GM12865 (cell line): Measurements from ENCODE around the gene SLC41A3.

ENCODE experiments used
- DNase-seq: peaks from one replicate; pipeline ENCODE4 v3.0.0; 2010; ENCODE audit warnings: low read depth
- H3K4me3 ChIP-seq: 2 replicates; pipeline ENCODE4 v1.5.1; 2011; ENCODE audit warnings: mild to moderate bottlenecking, low read depth, low read length, control low read depth
- CTCF ChIP-seq: IDR thresholded peaks from 2 replicates; pipeline ENCODE4 v1.5.1; 2011; ENCODE audit warnings: low read length, control low read depth, low read depth, inconsistent platforms; ENCODE audit not compliant: insufficient read depth; ENCODE audit errors: missing control alignments

The SLC41A3 gene

GRCh38 chr3:126119976-126120375 lies 36.1 kb upstream of the SLC41A3 start:
- no peak for DNase-seq
- TF ChIP-seq CTCF: no peak
- H3K4me3 ChIP-seq: no peak overlapping the region

- no peak for TF ChIP-seq CTCF
- H3K4me3 ChIP-seq: no peak overlapping the region
- no peak for DNase-seq
These were observed 35.2 kb upstream of the SLC41A3 start for GRCh38 chr3:126119008-126119675.

DNA sequence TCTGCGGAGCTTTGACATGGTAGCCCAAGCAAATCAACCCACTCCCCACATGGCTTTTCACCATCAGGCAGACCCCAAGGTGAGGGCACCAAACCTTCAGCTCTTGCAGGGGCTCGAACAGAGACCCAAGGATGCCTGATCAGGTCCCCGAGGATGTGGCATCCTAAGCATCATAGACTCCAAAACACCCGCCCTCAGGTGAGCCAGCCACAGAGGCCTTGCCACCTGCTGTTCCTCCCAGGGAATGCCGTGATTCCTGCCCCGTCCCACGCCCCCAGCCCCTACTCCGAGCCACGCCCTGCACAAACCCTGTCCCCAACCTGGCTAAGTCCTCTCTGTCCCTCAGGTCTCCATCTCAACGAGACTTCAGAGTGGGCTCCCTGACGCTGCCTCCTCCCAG lies 34.7 kb upstream of the SLC41A3 start:
- no peak for DNase-seq
- TF ChIP-seq CTCF: no peak
- no peak overlapping the region for H3K4me3 ChIP-seq

GRCh38 chr3:126117786-126118185 lies 33.9 kb upstream of the SLC41A3 start:
- TF ChIP-seq CTCF: no peak
- no peak overlapping the region for H3K4me3 ChIP-seq
- no peak for DNase-seq

- TF ChIP-seq CTCF: no peak
- no peak for DNase-seq
- H3K4me3 ChIP-seq: no peak overlapping the region
These were observed 33.3 kb upstream of the SLC41A3 start for GRCh38 chr3:126117212-126117611.

DNA sequence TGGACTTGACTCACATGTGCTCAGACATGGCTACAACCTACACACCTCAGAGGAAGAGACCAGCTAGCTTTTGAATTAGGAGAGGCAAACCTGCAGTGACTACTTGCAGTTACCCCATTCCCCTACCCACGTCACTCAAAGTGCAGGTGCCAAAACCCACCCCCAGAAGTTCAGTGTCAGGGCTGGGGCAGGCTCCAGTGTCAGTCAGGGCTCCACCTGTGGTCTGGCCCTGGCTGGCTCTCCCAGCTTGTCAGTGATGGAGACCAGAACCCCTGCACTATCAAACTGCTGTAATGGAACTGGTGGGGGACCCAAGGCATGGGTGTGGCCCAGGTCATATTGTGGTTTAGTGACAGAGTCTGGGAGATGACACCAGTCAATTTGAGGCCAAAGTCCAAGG lies 32.6 kb upstream of the SLC41A3 start:
- TF ChIP-seq CTCF: no peak
- no peak overlapping the region for H3K4me3 ChIP-seq
- DNase-seq: no peak
